Activated T-helper 2 cell treated with anti-CD3 and anti-CD28 coated beads, Interferon-gamma antibody, Interleukin-2, Interleukin-4, amounts not matched to agents 10 μg/mL and 5 μg/mL and 100 μg/mL, durations not matched to agents 14 hours and 24 hours and 36 hours (primary cell): ENCODE data around the gene ZNF853. TPM values are rescaled to one million over a fixed set of nuclear protein-coding genes. Genes with fewer than 3 reads are reported as not detected.

ENCODE experiments used
- DNase-seq: peaks from one replicate; pipeline ENCODE4 v3.0.0; 2021; ENCODE audit warnings: low spot score
- H3K27ac Mint-ChIP-seq: one replicate; pipeline ENCODE4 v1.8.0; 2021; ENCODE audit warnings: mixed read lengths
- H3K27me3 Mint-ChIP-seq: one replicate; pipeline ENCODE4 v1.8.0; 2021; ENCODE audit warnings: low read depth, mixed read lengths
- H3K36me3 Mint-ChIP-seq: one replicate; pipeline ENCODE4 v1.8.0; 2021; ENCODE audit warnings: low read depth, mixed read lengths
- H3K4me1 Mint-ChIP-seq: one replicate; pipeline ENCODE4 v1.8.0; 2021; ENCODE audit warnings: low read depth, mixed read lengths
- H3K4me3 Mint-ChIP-seq: one replicate; pipeline ENCODE4 v1.8.0; 2021; ENCODE audit warnings: low read depth, mild to moderate bottlenecking, moderate library complexity, mixed read lengths
- H3K9me3 Mint-ChIP-seq: one replicate; pipeline ENCODE4 v1.8.0; 2021; ENCODE audit warnings: mixed read lengths
- intact Hi-C: fragments of 100-400 bp; cut with micrococcal nuclease; formaldehyde crosslinking; loops from one replicate; pipeline ENCODE4 v1.15.1; 2023
- total RNA-seq: library from RNA; stranded (reverse); gene quantifications from 2 replicates; pipeline ENCODE4 v1.2.3, GENCODE V29; 2022

Gene ZNF853
- total RNA-seq, 1 donor from 2014 or later, result 0.23 TPM

- Mint-ChIP-seq H3K27me3 (no peaks in the 10 kb centered on the region), H3K36me3 (peaks cover 81% of the 10 kb centered on the region), H3K9me3 (no peaks in the 10 kb centered on the region), H3K4me3 (no peak overlapping the region), H3K4me1 (peaks cover 6% of the 10 kb centered on the region), H3K27ac (no peak overlapping the region)
- intact Hi-C loops, result no loop called here
- no peak for DNase-seq
Measured at GRCh38 chr7:6643915-6644625, 28.7 kb downstream of the ZNF853 start.

DNA sequence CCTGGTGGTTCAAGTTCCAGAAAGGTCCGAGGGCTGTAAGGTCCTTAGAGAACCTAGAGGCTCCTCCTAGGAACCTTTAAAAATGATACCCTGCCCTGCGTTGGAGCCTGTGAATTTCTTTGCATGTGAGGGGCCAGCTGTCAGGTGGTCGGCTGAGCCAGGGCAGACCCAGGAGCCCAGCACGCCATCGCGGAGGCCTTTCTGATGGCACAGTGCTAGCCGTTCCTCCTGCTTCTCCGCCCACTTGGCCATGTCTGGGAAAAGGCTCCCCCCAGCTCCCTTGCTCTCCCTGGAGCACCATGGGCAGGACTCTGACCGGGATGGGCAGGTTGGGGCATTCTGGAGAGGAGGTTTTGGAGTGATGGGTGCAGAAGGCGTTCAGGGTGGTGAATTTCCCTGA is 29.3 kb downstream of the ZNF853 start:
- Mint-ChIP-seq H3K4me3 (no peak overlapping the region), H3K4me1 (peaks cover 4% of the 10 kb centered on the region), H3K9me3 (no peaks in the 10 kb centered on the region), H3K27me3 (no peaks in the 10 kb centered on the region), H3K27ac (no peak overlapping the region), H3K36me3 (peaks cover 81% of the 10 kb centered on the region)
- intact Hi-C loops, result no loop called here
- DNase-seq, result no peak

DNA sequence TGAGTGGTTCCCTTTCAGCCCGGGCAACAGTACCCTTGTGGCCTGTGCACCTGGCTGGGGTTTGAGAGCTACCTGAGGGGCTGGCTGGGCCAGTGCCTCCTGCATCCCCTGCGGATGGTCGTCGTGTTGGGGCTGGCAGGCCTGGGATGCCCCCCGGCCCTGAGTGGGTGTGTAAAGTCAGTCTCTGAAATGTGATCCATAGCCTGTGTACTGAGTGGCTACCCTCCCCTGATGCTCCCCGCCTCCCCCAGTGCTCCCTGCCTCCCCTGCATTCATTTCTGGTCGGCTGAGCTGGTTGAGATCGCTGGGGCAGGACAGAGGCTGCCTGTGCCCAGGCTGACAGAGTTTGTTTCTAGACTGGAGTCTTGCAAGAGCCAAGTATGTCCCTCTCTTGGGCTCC is 31.1 kb downstream of the ZNF853 start:
- intact Hi-C loops, result no loop called here
- Mint-ChIP-seq H3K9me3 (peaks cover 7% of the 10 kb centered on the region), H3K36me3 (peaks cover 85% of the 10 kb centered on the region), H3K27me3 (no peaks in the 10 kb centered on the region), H3K27ac (no peak overlapping the region), H3K4me1 (no peaks in the 10 kb centered on the region), H3K4me3 (no peak overlapping the region)
- no peak for DNase-seq

- peaks cover 85% of the 10 kb centered on the region for H3K36me3 Mint-ChIP-seq
- no peak for DNase-seq
- H3K4me3 Mint-ChIP-seq, result no peak overlapping the region
- H3K27ac Mint-ChIP-seq, result no peak overlapping the region
- peaks cover 7% of the 10 kb centered on the region for H3K9me3 Mint-ChIP-seq
- H3K4me1 Mint-ChIP-seq, result no peaks in the 10 kb centered on the region
- no peaks in the 10 kb centered on the region for H3K27me3 Mint-ChIP-seq
- intact Hi-C loops, result no loop called here
Measured at GRCh38 chr7:6647080-6647479, 31.7 kb downstream of the ZNF853 start.

DNA sequence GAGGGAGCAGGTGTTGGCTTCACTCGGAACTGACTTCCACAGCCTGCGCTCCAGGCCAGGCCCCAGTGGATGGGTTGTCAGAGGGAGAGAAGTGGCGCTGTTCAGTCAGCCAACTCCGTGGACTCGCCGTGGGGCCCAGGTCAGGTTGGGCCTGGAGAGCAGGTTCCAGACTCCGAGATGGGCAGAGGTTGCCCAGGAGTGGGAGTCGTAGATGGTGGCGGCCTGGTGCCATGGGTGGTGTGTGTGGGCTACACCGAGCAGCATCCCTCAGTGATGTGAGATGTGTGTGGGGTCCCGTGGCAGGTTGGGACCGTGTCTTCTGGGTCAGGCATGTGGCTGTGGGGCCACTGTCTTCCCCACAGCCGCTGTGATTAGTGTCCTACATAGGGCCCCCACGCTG is 32.1 kb downstream of the ZNF853 start:
- intact Hi-C loops, result no loop called here
- H3K36me3 Mint-ChIP-seq, result peaks cover 82% of the 10 kb centered on the region
- no peak for DNase-seq
- H3K27ac Mint-ChIP-seq, result no peak overlapping the region
- no peak overlapping the region for H3K4me3 Mint-ChIP-seq
- peaks cover 7% of the 10 kb centered on the region for H3K9me3 Mint-ChIP-seq
- no peaks in the 10 kb centered on the region for H3K27me3 Mint-ChIP-seq
- no peaks in the 10 kb centered on the region for H3K4me1 Mint-ChIP-seq

DNA sequence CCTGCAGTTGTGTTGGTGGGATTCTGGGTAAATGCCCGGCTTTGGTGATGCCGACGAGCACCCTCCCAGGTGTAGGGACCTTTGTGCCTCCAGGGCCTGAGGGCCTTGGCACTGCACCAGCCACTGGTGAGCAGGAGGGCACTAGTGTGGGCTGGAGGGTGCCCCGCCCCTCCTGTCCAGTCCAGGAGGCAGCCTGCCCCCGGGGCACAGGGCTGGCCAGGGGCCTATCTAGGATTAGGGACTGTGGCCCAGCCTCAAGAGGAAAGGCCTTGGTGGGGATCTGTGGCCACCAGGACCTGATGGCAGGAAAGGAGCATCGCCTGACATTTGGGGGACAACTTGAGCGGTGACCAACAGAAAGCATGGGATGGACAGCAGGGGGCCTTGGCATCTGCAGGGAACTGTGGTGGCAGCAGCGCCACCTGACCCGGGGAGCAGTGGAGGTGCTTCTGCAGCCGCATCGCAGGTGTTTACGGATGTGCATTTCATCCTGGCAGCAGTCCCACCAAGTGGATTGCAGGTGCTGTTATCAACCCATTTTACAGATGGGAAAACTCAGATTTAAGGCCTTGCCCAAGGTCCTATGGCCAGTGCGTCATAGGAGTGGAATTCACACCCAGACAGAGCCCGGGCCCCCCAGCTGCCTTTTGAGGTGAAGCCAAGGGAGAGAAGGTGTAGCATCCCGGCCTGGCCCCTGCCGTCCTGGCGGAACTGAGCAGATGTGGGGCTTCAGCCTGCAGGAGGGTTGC is 32.8 kb downstream of the ZNF853 start:
- peaks cover 7% of the 10 kb centered on the region for H3K9me3 Mint-ChIP-seq
- H3K27me3 Mint-ChIP-seq, result no peaks in the 10 kb centered on the region
- no peak for DNase-seq
- H3K36me3 Mint-ChIP-seq, result peaks cover 79% of the 10 kb centered on the region
- intact Hi-C loops, result no loop called here
- H3K4me3 Mint-ChIP-seq, result no peak overlapping the region
- H3K4me1 Mint-ChIP-seq, result no peaks in the 10 kb centered on the region
- no peak overlapping the region for H3K27ac Mint-ChIP-seq

DNA sequence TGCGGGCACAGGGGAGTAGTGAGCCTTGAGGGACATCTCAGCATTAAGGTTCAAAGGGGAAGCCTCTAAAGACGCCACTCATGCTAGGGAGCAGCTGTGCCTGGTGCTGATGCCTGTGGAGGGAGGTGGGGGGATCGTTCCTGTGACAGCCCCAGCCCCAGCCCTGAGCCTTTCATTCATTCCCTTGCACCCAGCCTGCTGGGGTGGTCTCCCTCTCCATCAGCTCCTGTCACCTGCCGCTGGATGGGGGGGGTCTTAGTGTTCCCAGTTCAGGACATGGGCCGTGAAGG is 33.4 kb downstream of the ZNF853 start:
- Mint-ChIP-seq H3K27ac (no peak overlapping the region), H3K4me3 (no peak overlapping the region), H3K36me3 (peaks cover 74% of the 10 kb centered on the region)

GRCh38 chr7:6649241-6649961 is 34.0 kb downstream of the ZNF853 start:
- no peak overlapping the region for H3K4me3 Mint-ChIP-seq
- H3K27ac Mint-ChIP-seq, result no peak overlapping the region
- H3K36me3 Mint-ChIP-seq, result peaks cover 70% of the 10 kb centered on the region
- no peaks in the 10 kb centered on the region for H3K27me3 Mint-ChIP-seq
- peaks cover 7% of the 10 kb centered on the region for H3K9me3 Mint-ChIP-seq
- no peak for DNase-seq
- H3K4me1 Mint-ChIP-seq, result no peaks in the 10 kb centered on the region
- intact Hi-C loops, result no loop called here

More for the DNA sequence above, 33.4 kb downstream of the ZNF853 start:
- H3K9me3 Mint-ChIP-seq, result peaks cover 7% of the 10 kb centered on the region
- no peaks in the 10 kb centered on the region for H3K4me1 Mint-ChIP-seq
- H3K27me3 Mint-ChIP-seq, result no peaks in the 10 kb centered on the region
- no peak for DNase-seq
- intact Hi-C loops, result no loop called here

- Mint-ChIP-seq H3K36me3 (peaks cover 70% of the 10 kb centered on the region), H3K4me1 (no peaks in the 10 kb centered on the region), H3K27me3 (no peaks in the 10 kb centered on the region), H3K27ac (no peak overlapping the region), H3K9me3 (peaks cover 7% of the 10 kb centered on the region), H3K4me3 (no peak overlapping the region)
- DNase-seq, result no peak
- intact Hi-C loops, result no loop called here
Measured at GRCh38 chr7:6650086-6650485, 34.7 kb downstream of the ZNF853 start.

DNA sequence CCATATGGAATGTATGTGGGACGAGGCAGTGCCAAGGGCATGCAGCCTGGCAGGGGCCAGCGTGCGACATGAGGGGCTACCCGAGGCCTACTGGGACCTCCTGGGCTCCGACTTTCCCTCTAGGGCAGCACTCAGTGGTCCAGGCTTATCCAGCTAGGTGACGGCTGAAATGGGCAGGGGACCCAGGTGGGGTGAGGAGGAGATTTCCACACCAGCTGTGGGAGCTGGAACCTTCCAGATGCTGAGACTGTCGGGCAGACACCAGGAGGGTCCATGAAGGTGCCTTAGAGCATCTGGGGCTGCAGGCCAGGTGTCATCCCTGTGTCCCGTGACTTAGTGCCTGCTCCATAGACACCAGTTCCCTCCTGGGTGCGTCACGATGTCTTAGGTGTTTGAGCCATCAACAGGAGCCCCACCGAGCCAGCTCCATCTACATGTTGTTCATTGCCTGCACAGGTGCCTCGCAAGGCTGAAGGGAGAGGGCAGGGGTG is 35.2 kb downstream of the ZNF853 start:
- DNase-seq, result no peak
- Mint-ChIP-seq H3K27me3 (no peaks in the 10 kb centered on the region), H3K27ac (no peak overlapping the region), H3K4me3 (no peak overlapping the region), H3K4me1 (no peaks in the 10 kb centered on the region), H3K36me3 (peaks cover 72% of the 10 kb centered on the region), H3K9me3 (peaks cover 7% of the 10 kb centered on the region)
- intact Hi-C loops, result no loop called here

DNA sequence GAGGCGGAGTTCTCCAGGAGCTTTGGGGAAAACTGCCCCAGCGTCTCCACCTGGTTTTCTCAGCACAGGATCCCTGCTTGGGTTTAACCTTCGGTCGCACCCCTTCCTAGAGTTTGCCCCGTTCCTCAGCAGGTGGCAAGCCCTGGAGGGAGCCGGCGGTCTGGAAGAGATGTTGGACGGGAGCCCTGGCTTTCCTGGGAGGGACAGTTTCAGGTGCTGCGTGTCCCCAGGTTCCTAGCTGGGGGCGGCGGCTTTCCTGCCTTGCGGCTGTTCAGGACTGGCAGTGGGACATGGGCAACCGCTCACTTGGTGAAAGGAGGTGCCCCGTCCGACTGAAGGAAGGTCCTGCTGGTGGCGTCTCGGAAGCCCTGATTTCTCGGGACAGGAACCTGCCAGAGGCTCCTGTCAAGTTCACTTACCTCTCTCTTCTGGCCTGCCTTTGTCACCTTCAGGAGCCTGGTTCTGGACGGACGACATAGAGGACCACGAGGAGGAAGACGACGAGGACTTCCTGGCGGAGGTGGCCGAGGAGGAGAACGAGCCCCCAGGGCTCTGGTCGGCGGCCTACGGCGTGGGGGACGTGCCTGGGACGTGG is 36.5 kb downstream of the ZNF853 start:
- Mint-ChIP-seq H3K27ac (no peak overlapping the region), H3K4me3 (no peak overlapping the region), H3K27me3 (no peaks in the 10 kb centered on the region), H3K9me3 (peaks cover 7% of the 10 kb centered on the region), H3K4me1 (no peaks in the 10 kb centered on the region), H3K36me3 (peaks cover 63% of the 10 kb centered on the region)
- intact Hi-C loops, result no loop called here
- no peak for DNase-seq

DNA sequence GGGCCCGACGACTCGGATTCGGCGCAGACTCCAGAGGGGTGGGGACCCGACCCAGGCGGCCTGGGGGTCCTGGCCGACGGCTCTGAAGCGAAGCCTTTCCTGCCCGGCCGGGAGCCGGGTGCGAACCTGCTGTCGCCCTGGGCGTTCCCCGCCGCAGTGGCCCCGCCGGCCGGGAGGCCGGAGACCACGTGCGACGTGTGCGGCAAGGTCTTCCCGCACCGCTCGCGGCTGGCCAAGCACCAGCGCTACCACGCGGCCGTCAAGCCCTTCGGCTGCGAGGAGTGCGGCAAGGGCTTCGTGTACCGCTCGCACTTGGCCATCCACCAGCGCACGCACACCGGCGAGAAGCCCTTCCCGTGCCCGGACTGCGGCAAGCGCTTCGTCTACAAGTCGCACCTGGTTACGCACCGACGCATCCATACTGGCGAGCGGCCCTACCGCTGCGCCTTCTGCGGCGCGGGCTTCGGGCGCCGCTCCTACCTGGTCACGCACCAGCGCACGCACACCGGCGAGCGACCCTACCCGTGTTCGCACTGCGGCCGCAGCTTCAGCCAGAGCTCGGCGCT is 37.1 kb downstream of the ZNF853 start:
- DNase-seq, result no peak
- Mint-ChIP-seq H3K4me1 (no peaks in the 10 kb centered on the region), H3K27ac (no peak overlapping the region), H3K4me3 (no peak overlapping the region), H3K27me3 (no peaks in the 10 kb centered on the region), H3K36me3 (peaks cover 59% of the 10 kb centered on the region), H3K9me3 (peaks cover 7% of the 10 kb centered on the region)
- intact Hi-C loops, result no loop called here
